ENCODE results near the gene APLN.

The APLN gene

GRCh38 chrX:129654652-129655546, at the start of gene APLN:
Gene APLN (minus strand): TSS chrX:129654956. CDS start chrX:129654630, 326 bp downstream.
- no peak for DNase-seq (ENCODE audit: low spot score)

DNA sequence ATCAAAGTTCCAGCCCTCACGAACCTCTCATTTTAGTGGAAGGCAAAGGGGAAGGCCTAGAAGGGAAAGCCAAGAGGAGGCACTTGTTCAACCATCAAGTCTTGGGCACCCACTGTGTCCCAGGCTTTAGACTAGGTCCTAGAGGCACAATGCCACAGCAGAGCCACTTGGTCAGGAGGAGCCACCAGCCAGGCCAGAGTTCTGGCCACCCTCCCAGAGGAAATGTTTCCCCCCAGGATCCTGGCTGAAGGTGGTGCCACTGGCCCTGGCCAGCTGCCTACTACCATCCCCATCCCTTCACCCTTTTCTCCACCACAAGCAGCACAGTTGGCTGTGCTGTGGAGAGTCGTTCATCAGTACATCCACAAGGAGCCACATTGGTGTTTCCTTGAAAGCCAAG, 49.7 kb upstream of the APLN start:
- DNase-seq (ENCODE audit: low spot score) = no peak

GRCh38 chrX:129701624-129702069, 46.9 kb upstream of the APLN start:
- DNase-seq (ENCODE audit: low spot score) = no peak

GRCh38 chrX:129700536-129700935, 45.8 kb upstream of the APLN start:
- DNase-seq (ENCODE audit: low spot score) = no peak

GRCh38 chrX:129698150-129698549, 43.4 kb upstream of the APLN start:
- DNase-seq (ENCODE audit: low spot score) = no peak

DNA sequence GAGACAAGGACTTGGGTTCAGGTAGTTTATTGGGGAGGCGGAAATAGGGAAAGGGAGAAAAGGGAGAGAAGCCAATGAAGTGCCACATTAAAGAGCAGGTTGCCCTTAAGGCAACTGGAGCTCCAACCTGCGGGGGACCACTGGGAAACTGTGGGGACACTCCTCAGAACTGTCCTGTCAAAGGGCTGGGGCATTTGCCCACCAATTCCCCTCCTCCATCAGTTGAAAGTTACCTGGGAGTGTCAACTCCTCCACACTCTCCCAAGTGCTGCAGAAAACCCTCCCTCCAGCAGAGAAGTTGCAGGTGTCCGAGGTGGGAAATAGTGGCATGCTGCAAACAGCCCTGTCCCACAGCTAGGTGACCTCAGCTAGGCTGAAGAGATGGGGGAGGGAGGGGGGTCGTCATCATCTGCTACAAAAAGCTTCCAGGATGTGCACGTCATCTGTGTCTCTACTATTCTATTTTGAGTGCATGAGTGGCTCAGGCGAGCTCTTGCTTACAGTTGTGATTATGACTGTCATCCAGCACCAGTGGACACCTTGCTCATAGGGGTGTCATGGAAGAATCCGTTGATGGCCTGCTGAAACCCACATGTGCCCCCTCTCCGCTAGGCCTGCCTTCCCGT, 42.6 kb upstream of the APLN start:
- DNase-seq (ENCODE audit: low spot score) = no peak

DNA sequence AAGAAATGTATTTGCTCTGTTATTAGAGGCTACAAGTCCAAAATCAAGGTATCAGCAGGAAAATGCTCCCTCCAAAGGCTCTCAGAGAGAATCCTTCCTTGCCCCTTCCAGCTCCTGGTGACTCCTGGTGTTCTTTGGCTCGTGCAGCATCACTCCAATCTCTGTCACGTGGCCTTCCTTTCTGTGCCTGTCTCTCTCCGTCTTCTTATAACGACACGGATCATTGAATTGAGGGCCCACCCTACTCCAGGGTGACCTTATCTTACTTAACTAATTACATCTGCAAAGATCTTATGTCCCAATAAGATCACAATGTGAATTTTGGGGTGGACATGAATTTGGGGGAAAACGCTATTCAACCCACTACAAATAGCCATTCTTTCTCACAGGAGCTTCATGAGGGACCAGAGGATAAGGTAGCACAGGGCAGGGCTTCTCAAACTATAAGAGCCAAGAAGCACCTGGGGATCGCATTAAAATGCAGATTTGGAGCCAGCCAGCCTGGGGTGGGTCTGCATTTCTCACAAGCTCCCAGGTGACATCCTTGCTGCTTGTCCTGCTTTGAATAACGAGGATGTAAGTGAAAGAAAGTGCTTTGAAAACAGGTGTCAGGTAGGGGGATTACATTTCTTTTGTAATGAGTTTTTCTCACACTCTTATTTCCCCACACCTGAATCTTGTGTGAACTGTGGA, 41.9 kb upstream of the APLN start:
- no peak for DNase-seq (ENCODE audit: low spot score)

DNA sequence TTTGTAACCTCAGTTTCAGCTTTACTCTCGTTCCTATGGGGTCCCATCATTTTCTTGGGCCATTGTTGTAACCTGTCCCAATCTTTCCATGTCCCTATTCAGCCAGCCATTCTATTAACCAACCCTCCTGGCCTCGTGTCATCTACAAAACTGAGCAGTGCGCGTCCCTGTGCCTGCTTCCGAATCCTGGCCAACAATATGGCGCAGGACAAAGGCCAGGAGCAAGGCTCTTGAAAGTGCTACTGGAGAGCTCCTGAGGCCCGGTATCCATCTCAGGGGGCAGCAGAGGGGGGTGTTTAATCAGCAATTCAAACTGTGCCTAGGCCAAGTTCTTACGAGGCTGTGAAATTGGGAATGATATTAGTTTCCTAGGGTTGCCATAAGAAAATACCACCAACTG, 41.2 kb upstream of the APLN start:
- DNase-seq (ENCODE audit: low spot score) = no peak

DNA sequence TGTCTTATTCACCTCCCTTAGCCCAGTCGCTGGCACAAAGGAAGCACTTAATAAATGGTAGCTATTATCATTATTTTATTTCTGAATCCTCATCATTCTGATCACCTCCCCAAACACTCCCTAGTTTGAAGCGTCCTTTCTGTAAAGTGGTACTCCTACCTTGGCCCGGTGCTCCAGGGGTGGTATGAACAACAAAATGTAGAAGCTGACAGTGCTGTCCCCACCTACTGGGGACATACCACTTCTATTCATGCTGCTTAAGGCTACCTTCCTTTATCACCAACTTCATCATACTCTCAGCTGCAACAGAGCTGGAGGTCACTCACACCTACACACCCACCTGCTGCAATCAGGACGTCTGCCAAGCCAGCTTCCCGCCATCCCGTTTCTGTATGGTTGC, 40.8 kb upstream of the APLN start:
- DNase-seq (ENCODE audit: low spot score) = no peak

GRCh38 chrX:129694805-129695204, 40.0 kb upstream of the APLN start:
- no peak for DNase-seq (ENCODE audit: low spot score)

- DNase-seq (ENCODE audit: low spot score) = no peak
Measured at GRCh38 chrX:129693354-129693753, 38.6 kb upstream of the APLN start.

DNA sequence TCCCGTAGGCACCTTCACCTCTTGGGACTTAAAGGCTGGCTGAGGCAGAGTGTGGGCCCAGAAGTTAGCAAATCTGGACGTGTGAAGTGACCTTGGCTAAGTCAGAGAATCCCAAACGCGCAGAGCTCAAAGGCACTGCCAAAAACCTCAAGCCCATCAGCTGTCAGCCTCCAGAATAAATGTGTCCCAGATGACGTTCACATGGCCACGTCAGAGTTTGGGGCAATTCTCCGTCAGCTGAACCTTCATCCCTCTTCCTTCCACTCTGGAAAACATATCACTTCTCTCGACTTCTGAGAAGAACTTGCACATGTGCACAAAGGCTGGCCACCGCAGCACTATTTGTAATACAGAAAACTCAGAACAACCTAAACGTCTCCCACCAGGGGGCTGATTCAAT, 35.7 kb upstream of the APLN start:
- no peak for DNase-seq (ENCODE audit: low spot score)

GRCh38 chrX:129689796-129690195, 35.0 kb upstream of the APLN start:
- DNase-seq (ENCODE audit: low spot score) = no peak

- DNase-seq (ENCODE audit: low spot score) = no peak
Measured at GRCh38 chrX:129688097-129688496, 33.3 kb upstream of the APLN start.

DNA sequence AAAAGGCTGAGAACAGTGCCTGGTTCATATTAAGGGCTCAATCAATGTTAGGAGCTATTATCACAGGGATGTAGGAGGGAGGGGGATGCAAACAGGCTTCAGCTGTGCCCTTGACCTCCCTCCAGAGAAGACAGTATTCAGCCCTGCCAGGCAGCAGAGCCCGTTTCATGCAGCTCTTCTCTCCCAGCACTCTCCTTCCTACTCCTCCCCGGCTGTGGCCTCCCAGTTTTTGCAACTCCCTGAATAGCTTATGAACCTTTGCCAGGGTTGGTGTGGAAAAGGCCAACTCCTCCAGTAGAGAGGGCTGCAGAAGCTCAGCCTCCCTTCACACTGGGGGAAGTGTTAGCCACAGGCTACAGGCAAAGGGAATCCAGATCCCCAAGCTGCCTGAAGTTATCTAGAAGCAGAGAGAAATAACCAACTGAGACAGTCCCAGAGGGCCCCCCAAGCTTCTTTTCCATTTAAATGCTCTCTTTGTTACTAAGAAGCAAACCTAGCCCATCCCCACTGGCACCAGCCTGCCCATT, 31.7 kb upstream of the APLN start:
- no peak for DNase-seq (ENCODE audit: low spot score)

DNA sequence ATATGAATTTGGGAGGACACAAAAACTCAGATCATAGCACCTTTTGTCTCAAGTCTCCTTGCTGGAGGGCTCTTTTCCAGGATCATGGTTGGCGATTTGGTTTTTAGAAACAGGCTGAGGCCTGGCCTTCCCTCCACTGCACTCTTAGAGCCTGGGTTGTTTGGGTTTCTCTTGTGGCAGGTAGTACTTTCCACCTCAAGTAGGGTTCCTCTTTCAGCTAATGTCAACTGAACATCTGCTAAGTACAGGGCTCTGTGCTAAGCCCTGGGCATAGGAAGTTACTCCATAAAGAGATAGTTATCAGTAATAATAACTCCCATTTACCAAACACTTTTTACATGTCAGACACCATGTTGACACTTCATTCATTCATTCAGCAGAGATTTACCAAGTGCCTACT, 28.2 kb upstream of the APLN start:
- no peak for DNase-seq (ENCODE audit: low spot score)

DNA sequence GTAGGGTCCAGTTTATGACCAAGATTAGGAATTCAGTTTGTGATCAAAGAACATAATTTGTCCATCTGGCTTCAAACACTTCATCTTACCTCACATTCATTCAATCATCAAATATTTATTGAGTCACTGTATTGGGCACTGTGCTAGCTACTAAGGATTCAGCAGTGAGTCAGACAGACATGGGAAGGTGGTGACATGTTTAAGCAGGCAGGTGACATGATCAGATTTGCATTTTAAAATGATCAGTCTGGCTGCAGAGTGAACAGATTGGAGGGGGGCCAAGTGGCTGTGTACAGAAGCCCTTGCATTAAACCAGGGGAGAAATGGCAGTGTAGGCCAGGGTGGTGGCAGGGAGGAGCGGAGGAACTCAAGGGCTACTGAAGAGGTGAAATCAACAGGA, 25.1 kb upstream of the APLN start:
- DNase-seq (ENCODE audit: low spot score) = no peak

GRCh38 chrX:129678614-129679195, 23.9 kb upstream of the APLN start:
- DNase-seq (ENCODE audit: low spot score) = no peak

DNA sequence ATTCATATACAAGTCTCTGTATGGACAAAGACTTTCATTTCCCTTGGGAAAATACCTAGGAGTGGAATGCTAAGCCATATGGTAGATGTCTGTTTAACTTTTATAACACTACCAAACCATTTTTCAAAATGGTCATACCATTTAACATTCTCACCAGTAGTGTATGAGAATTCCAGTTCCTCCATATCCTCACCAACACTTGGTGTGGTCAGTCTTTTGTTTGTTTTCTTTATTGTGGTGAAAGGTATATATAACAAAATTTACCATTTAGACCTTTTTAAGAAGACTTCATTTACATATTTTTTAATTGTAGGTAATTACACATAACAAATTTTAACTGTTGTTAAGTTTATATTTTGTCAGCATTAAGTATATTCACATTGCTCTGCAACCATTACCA, 12.7 kb upstream of the APLN start:
- no peak for DNase-seq (ENCODE audit: low spot score)

GRCh38 chrX:129665916-129666644, 11.3 kb upstream of the APLN start:
- DNase-seq (ENCODE audit: low spot score) = no peak

- no peak for DNase-seq (ENCODE audit: low spot score)
Measured at GRCh38 chrX:129663171-129663570, 8.4 kb upstream of the APLN start.

- DNase-seq (ENCODE audit: low spot score) = no peak
Measured at GRCh38 chrX:129661369-129661768, 6.6 kb upstream of the APLN start.
